HEK293 (cell line): ENCODE results near the gene ARHGAP26.

ENCODE experiments used
- CTCF ChIP-seq: fragments of 450-650 bp; formaldehyde crosslinking; IDR thresholded peaks from 2 replicates; pipeline ENCODE4 v1.5.1; 2016; ENCODE audit warnings: missing biosample characterization, missing genetic modification characterization
- IKZF3 ChIP-seq: fragments of 450-650 bp; IDR thresholded peaks from 2 replicates; pipeline ENCODE4 v1.5.0; 2018; ENCODE audit warnings: missing biosample characterization, mild to moderate bottlenecking, missing genetic modification characterization, moderate library complexity
- MZF1 ChIP-seq: fragments of 450-650 bp; formaldehyde crosslinking; IDR thresholded peaks from 2 replicates; pipeline ENCODE4 v1.5.1; 2017; ENCODE audit warnings: missing biosample characterization, missing genetic modification characterization, borderline replicate concordance
- PRDM1 ChIP-seq: fragments of 450-650 bp; formaldehyde crosslinking; IDR thresholded peaks from 2 replicates; pipeline ENCODE4; 2016; ENCODE audit warnings: missing biosample characterization, missing genetic modification characterization
- SALL2 ChIP-seq: fragments of 450-650 bp; formaldehyde crosslinking; IDR thresholded peaks from 2 replicates; pipeline ENCODE4 v1.5.0; 2017; ENCODE audit warnings: missing biosample characterization, mild to moderate bottlenecking, missing genetic modification characterization, borderline replicate concordance
- ZBTB21 ChIP-seq: fragments of 450-650 bp; formaldehyde crosslinking; IDR thresholded peaks from 2 replicates; pipeline ENCODE4 v1.5.1; 2017; ENCODE audit warnings: missing biosample characterization, missing genetic modification characterization
- ZBTB7A ChIP-seq: fragments of 450-650 bp; formaldehyde crosslinking; IDR thresholded peaks from 2 replicates; pipeline ENCODE4 v1.5.1; 2016; ENCODE audit warnings: low read depth, missing biosample characterization, missing genetic modification characterization
- ZNF184 ChIP-seq: fragments of 450-650 bp; IDR thresholded peaks from 2 replicates; pipeline ENCODE4 v1.5.1; 2018; ENCODE audit warnings: missing biosample characterization, mild to moderate bottlenecking, missing genetic modification characterization
- ZNF394 ChIP-seq: fragments of 450-650 bp; formaldehyde crosslinking; IDR thresholded peaks from 2 replicates; pipeline ENCODE4 v1.5.1; 2016; ENCODE audit warnings: missing biosample characterization, missing genetic modification characterization, mild to moderate bottlenecking, moderate library complexity, borderline replicate concordance
- ZNF707 ChIP-seq: fragments of 450-650 bp; formaldehyde crosslinking; IDR thresholded peaks from 2 replicates; pipeline ENCODE4 v1.5.1; 2016; ENCODE audit warnings: missing biosample characterization, missing genetic modification characterization

GRCh38 chr5:142792865-142793232 lies 22.7 kb downstream of the ARHGAP26 start:
- TF ChIP-seq PRDM1 = no peak
- TF ChIP-seq ZNF707 (tag by site-specific recombination) = no peak
- TF ChIP-seq ZNF394 (tag by site-specific recombination) = no peak
- TF ChIP-seq ZBTB7A (tag by site-specific recombination) = no peak
- no peak for TF ChIP-seq ZNF184 (tag by site-specific recombination)
- TF ChIP-seq IKZF3 (tag by site-specific recombination) = no peak
- TF ChIP-seq ZBTB21 = no peak
- TF ChIP-seq CTCF = no peak
- TF ChIP-seq MZF1 (tag by site-specific recombination) = no peak
- TF ChIP-seq SALL2 (tag by site-specific recombination) = no peak
